GM18867 (cell line): ENCODE data around the gene ASGR1.
"Not testable (repeated sequence)": the region's sequence is repeated elsewhere in the genome, so short reads cannot be mapped to it uniquely, and the experiment has no call there.

Source experiments
- ATAC-seq: cut with Tn5 transposase; IDR thresholded peaks from one replicate; pipeline ENCODE4 v1.9.1; 2021; ENCODE audit warnings: mild to moderate bottlenecking, moderate library complexity; ENCODE audit not compliant: unreplicated experiment

ASGR1 gene

DNA sequence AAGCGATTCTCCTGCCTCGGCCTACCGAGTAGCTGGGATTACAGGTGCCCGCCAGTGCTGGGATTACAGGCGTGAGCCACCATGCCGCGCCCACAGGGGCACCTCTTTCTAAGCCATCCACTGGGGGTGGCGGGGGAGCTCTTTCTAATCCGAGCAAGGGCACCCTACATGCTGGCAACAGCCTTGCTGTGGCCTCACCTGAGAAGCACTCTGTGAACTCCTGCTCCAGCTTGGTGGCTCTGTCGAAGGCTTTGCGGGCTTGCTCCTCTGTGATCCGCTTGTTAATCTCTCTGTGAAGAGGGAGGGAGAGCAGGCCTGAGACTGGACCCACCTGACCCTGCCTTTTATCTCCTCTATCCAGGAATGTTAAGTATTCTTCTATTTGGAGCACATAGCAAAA lies 11.9 kb upstream of the ASGR1 start:
- no peak for ATAC-seq

- no peak for ATAC-seq
Measured at GRCh38 chr17:7190276-7190917, 11.2 kb upstream of the ASGR1 start.

GRCh38 chr17:7186241-7186640 lies 7.1 kb upstream of the ASGR1 start:
- no peak for ATAC-seq

DNA sequence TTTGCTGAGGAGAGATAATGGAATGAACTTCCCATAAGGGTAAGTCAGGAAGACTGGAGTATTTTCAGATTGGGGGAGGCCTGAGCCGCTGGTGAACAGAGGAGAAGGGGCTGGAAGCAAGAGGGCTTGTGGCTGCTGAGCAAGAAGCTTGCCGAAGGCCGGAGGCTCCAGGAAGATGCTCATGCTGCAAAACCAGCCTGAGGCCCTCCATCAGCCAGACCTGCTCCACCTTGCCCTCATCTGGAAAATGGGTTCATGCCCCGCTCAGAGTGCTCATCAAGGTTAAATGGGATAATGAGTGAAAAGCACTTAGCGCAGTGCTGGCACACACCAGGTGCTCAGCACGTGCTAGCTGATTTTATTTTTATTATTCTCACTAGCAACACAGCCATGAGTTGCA lies 5.5 kb upstream of the ASGR1 start:
- no peak for ATAC-seq

GRCh38 chr17:7184091-7184488 lies 4.9 kb upstream of the ASGR1 start:
- no peak for ATAC-seq

DNA sequence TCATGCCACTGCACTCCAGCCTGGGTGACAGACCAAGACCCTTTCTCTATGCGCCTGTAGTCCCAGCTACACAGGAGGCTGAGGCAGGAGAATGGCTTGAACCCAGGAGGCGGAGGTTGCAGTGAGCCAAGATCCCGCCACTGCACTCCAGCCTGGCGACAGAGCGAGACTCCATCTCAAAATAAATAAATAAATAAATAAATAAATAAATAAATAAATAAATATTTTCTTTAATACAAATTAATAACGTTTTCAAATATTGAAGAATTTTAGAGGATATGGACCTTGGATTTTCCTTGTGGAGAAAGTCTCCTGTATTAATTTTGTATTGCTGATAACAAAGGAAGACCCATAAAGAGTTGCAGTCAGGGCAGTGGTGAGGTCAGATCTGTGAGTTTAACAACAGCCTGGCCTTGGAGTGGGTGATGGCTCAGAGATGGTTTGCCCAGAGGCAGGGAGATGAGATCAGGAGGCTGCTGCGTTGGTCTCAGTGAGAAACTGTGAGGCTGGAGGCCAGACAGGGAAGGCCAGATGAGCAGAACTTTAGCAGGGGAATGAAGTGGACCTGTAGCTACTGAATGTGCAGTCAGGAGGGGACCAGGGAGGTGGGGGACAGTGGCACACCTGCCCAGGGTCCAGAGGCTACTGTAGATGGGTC lies 4.4 kb upstream of the ASGR1 start:
- no peak for ATAC-seq

DNA sequence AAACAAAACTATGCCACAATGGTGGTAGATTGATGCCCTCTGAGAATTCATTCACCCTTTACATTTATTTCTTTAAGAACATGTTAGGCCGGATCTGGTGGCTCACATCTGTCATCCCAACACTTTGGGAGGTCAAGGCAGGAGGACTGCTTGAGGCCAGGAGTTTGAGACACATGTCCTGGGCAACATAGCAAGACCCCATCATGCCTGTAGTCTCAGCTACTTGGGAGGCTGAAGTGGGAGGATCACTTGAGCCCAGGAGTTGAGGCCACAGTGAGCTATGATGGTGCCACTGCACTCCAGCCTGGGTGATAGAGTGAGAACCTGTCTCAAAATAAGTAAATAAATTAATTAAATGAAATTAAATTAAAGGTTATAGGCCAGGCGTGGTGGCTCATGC lies 2.9 kb upstream of the ASGR1 start:
- ATAC-seq, result not testable (repeated sequence)

DNA sequence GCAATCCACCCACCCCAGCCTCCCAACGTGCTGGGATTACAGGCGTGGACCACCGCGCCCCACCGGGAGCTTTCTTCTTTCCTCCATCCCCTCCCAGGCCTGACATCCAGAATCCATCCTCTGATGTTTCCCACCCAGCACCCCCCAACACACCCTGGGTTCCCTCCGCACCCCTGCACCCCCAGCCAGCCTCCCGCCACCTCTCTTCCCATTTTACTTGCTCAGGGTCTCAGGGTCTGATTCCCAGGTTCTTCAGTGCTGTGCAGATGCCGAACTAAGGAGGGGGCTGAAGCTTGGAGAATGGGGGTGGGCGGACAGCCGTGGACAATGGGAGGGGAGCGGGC lies 225 bp downstream of the ASGR1 start:
- no peak for ATAC-seq

DNA sequence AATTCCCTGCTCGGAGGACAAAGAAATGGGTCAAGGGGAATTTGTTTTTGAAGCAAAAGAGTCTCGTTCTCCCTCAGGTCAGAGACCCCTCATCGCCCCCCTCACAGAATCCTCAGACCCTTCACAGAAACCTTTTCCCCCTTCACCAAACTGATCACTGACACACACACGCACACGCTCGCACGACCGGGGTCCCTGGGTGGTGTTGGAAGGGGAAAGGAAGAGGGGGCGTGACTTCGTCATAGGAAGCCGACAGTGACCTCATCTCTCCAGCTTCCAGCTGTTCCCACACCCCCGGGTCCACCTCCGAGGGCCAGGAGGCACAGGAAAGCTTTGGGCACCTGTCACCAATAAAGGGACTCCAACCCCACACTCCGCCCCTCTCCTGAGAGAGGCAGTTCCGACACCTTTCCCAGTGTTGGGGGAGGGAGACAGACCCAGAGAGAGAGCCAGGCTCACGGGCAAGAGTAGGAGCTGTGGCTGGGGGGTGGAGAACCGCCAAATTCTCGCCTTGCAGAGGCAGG lies 1.2 kb downstream of the ASGR1 start:
- ATAC-seq, result no peak

- no peak for ATAC-seq
Measured at GRCh38 chr17:7177191-7177953, 1.8 kb downstream of the ASGR1 start.

DNA sequence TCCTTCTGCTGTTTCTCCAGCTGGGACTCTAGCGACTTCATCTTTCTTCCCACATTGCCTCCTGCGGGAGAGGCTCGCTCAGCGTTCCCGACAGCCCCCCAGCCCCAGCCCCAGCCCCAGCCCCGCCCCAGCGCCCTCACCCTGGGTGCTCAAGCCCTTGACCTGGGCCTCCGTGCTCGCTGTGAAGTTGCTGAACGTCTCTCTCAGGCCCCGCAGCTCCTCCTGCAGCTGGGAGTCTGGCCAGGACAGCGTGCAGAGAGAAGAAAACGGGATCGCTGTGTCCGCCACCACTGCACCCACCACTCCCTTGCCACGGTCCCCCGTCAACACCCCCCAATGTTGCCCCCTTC lies 2.4 kb downstream of the ASGR1 start:
- ATAC-seq, result no peak

DNA sequence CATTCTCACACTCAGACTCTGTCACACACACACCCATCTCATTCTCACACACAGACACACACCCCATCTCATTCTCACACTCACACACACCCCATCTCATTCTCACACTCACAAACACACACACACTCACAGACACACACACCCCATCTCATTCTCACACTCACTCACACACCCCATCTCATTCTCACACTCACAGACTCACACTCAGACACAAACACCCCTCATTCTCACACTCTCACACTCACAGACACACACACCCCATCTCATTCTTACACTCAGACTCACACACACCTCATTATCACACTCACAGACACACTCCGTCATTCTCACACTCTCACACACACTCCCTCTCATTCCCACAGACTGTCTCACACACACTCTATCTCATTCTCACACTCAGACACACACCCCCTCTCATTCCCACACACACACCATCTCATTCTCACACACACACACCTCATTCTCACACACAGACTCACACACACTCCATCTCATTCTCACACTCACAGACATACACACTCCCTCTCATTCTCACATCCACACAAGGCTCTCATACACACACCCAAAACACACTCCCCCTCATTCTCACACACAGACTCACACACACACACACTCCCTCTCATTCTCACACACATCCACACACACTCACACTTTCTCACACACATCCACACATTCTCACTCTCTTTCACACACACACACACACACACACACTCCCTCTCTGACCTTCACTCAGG lies 2.9 kb downstream of the ASGR1 start:
- ATAC-seq, result no peak

DNA sequence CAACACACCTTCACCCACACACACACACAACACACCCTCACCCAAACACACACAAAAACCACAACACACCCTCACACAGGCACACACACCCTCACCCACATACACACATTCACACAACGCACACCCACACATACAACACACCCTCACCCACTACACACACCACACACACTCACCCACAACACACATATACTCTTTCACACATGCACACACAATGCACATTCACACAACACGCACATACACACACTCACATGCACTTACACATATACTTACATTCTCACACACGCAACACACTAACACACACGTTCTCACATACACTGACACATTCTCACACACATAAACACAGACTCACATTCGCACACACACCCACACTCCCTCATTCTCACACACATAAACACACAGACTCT lies 3.8 kb downstream of the ASGR1 start:
- ATAC-seq, result no peak

DNA sequence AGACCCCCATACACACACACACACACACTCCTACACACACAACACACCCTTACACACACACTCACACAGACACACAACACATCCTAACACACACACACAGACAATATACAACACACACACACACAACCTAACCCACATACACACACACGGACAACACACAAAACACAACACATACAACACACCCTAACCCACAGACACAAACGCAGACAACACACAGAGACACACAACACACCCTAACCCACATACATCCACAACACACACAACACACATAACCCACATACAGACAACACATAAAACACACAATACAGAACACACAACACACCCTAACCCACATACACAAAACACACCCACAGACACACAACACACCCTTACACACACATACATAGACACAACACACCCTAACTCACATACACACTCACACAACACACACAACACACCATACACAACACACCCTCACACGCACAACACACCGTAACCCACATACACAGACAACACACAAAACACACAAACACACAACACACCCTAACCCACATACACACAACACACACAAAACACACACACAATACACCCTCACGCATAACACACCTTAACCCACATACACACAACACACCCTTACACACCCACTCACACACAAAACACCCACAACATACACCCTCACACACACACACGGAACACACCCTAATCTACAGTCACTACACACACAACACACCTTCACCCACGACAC lies 4.4 kb downstream of the ASGR1 start:
- ATAC-seq, result no peak

DNA sequence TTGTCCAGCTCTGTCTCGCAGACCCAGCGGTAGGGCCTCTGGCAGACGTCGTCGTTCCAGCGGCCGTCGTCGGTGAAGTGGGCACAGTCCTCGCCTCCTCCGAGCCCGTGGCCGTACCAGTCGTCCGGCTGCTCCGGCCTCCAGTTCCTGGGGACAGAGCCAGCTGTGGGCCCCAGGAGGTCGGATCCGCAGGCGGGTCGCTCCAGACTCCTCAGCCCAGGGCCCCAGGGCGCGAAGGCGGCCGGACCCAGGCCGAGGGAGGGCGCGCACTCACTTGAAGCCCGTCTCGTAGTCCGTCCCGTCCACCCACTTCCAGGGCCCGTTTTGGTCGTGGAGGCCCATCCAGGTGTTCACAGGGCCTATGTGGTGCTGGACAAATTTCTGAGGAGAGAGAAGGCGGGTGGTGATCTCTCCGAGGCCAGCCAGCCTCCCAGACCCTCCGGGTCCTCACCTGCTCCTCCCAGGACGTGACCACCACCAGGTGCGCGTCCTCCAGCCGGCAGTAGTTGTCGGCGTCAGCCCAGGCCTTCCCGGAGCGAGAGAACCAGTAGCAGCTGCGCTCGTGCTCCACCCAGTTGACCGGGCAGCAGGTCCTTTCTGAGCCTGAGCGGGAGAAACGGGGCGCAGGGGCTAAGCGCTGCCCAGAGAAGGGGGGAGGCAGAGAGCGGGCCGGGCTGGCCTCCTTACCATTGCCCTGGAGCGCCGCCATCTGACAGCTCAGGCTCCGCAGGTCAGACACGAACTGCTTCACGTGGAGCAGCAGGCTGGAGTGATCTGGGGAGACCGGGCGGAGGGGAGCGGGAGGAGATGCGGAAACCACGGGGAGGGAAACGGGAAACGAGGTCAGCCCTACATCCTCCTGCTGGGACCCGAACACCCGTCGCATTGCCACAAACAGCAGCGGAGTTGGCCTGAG lies 5.2 kb downstream of the ASGR1 start:
- no peak for ATAC-seq

DNA sequence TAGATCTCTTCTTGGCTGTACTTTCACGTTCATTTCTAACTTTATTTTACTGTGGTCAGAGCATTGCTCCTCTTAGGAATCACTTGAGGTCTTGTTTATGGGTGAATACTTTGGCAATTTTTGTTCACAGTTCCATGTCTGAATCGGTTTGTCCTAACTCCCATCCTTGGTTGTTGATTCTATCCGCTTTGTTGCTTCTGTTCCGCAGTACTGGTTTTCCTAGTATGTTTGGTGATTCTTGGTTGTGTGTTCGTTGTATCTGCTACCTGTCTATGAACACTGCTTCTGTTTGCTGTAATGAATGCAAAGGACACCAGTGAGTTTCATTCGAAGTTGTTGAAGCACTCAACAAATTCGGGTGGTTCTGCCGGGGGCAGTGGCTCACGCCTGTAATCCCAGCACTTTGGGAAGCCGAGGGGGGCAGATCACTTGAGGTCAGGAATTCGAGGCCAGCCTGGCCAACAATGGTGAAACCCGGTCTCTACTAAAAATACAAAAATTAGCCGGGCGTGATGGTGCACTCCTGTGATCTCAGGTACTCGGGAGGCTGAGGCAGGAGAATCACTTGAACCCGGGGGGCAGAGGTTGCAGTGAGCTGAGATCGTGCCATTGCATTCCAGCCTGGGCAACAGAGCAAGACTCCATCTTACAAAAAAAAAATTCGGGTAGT lies 6.5 kb downstream of the ASGR1 start:
- ATAC-seq, result not testable (repeated sequence)

- not testable (repeated sequence) for ATAC-seq
Measured at GRCh38 chr17:7169565-7169908, 9.6 kb downstream of the ASGR1 start.

DNA sequence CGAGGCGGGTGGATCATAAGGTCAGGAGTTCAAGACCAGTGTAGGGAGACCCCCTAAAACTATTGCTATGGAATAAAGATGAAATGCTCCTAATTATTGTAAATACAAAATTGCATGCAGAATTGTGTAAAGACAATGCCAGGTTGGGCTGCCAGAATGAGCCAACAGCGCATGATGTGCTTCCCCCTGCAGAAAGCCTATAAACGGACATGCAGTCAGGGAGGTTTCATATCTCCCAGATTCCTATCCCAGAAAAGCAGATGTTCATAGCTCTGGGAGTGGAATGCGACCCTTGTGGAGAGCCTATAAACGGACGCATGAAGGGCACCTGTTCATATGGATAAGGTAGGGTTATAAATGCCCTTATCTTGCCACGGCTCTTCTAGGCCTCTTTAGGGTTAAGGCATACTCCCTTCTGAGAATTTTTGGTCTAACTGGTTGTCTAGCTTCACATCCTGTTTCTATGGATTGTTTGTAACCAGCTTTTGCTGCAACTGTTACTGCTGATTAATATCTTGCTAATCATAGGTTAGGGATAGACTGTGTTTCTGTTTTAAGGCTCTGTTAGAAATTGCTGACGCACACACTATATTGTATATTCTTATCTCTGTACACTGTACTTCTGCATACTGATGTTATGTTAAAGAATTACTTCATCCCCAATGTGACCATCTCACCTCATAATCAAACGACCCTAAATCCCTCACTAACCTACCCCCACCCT lies 10.2 kb downstream of the ASGR1 start:
- ATAC-seq, result not testable (repeated sequence)

DNA sequence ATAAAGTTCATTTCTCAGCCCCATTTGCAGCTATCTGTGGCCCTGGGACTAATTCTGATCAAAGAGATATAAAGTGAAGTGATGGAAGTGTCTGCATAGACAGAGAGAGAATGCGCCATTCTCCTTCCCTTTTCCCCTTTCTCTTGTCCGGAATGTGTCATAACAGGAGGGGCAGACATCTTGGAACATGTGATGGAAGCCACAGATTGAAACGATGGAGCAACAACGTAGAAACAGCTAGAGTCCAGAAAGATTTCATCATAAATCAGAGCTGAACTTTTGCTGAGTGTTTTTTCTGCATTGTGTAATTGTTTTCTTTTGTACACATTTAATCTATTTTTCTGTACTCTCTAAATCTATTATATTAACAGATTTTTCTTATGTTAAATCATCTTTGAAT lies 11.3 kb downstream of the ASGR1 start:
- no peak for ATAC-seq
